GDM1 (cell line): ENCODE data around the gene PPFIBP2.

Source experiments
- DNase-seq: peaks from one replicate; lab custom pipeline; 2025; lab: John Stamatoyannopoulos, UW

Gene PPFIBP2

DNA sequence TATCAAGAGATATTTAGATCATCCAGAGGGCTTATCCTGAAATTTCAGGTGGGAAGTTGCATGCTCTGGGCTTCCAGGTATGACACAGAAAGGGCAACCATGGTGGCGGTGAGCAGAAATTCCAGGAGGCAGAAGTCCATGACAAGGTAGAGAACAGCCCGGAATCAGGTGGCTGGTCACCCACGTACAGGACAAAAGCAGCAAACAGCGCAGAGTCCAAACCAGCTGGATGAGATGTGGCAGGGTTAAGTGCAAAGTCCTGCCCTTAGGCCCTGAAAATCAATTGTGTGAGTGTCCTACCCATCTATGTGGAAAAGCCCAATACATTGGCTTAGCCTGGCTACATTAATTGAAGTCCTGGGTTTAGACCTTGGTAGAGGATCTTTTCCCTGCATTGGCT is 11.6 kb downstream of the PPFIBP2 start:
- no peak for DNase-seq

DNA sequence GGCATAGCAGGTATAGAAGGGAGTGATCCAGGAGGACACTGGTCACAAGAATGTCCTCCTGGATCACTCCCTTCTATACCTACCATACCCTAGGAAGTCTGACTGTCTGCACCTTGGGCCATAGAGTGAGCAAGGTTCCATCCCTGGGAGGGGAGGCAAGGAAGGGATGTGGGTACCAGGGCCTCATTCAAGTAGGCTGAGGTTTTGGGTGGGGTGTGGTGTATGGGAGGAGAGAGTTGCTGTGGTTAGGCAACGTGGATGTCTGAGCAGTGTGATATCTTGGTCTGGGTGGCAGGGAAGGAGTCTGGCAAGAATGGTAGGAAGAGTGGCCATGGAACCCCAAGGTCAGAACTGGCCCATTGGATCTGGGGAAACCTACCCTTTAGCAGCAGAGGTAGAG is 13.2 kb downstream of the PPFIBP2 start:
- DNase-seq: no peak

DNA sequence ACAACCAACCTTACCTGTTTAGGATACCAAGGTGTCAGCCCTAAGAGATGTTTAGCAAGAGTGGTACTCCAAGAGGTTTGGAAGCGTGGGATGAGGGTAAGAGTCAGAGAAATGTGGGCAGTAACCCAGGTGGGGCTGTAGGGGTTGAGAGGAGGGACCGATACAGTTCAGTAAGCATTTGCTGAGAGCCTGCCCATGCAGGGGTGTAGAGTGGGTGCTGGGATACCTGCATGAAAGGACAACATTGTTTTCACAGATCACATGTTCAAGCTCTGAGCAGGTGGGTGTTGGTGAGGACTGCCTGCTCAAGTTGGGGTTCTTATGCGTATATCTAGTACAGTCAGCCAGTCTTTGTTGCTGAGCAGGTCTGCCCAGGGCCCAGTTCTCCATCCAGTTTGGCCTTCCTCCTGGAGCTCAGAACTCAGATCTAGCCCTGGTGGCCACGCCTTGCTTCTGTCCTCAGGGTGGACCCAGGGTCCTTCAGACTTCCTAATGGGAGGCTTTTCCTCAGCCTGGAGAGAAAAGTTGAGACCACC is 14.8 kb downstream of the PPFIBP2 start:
- DNase-seq: no peak

DNA sequence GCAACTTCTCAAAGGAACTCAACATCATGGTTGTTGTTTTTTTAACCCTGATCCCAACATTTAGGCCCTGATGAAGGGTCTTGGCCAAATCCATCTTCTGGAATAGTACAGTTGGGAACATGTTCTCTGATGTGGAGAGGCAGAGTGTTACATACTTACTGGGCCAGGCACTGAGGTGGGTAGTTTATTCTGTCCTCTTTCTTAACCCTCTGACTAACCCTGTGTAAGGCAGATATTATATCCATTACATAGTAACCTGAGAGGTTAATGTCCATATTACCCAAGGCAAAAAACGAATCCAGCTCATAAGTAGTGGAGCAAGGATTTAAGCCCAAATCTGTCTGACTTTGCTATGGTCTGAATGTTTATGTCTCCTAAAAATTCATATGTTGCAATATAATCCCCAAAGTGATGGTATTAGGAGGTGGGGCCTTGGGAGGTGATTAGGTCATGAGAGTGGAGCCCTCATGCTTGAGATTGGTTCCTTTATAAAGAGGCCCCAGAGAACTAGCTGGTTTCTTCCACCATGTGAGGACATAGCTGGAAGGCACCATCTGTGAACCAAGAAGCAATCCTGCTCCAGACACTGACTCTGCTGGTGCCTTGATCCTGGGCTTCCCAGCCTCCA is 16.3 kb downstream of the PPFIBP2 start:
- DNase-seq: no peak

DNA sequence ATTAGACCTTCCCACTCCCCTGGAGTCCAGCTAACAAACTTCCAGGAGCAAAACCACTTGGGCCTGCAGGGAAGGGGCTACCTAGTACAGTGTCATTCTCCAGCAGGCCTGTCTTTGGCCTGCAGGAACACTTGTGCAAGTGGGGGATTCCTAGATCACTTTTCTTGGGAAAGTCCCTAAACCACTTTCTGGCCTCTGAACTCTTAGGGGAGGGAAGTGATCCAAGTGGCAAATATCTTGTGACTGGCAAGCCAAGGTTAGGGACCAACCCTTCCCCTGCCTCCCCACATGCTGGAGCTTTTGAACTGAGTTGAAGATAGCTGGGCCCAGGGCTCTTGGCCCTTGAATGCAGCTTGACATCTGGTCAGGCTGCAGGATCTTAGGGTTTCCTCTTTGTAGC is 17.2 kb downstream of the PPFIBP2 start:
- DNase-seq: no peak

DNA sequence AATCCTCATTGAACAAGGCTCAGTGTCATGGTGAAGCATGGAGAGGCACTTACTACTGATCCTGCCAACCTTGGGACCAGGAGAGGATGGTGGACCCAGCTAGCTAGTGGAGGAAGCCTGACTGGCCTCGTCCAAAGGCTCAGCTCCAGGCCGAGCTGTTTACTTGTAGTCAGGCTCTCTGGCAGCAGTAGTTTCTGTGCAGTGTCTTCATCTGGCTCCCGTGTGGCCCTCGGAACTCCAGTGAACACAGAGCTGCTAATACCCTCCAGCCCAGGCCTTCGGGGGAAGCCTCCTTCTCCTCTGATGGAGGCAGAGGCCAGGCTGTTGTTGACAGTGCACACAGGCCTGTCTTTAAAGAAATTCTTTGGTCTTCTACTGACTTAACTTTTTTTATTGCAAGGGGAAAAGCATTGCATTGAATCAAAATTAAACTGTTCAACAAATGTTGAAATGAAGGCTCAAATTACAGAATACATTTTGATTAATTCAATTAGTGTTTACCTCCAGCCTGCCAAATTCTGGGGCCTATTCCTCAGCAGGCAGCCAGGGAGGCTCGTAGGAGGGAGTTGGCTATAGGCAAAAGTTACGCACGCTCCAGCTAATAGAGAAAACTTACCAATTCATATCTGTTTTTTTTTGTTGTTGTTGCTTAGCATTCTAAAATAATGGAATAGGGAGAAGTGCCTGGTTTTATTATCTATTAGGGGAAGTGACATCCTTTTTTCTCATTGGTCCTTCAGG is 18.8 kb downstream of the PPFIBP2 start:
- DNase-seq: no peak

DNA sequence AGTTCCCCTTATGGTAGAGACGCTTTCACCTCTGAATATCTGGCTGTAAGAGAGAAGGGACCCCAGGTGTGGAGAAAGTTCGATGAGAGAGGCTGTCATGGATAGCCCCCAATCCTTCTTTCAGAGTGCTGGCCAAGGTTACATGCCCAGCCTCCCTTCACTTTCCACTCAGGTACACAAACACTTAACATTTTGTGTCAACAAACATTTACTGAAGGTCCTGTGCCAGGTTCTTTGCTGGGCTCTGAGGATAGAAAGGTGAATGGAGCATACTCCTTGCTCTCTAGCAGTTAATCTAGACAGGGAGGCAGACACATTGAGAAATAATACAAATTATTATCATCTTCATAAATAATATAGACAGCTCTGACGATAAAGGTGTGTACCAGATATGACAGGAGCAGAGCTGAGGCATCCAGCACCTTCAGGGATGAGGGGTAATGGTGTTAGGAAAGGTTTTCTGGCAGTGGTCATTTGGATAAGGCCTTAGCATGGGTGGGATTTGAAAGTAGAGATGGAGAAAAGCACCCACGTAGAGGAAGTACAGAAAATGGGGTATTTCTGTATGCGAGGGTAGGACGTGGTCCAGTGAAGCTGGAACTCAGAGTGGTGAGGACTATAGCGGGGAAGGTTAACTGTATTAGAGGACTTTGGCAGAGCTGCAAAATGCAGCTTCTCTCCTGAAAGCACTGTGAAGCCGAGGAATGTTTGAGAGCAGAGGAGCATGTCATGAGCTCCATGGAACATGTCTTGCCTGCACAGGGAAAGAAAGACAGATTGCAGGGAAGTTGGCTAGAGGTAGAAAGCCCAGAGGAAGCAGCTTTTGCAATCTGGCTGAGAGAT is 19.6 kb downstream of the PPFIBP2 start:
- DNase-seq: no peak

DNA sequence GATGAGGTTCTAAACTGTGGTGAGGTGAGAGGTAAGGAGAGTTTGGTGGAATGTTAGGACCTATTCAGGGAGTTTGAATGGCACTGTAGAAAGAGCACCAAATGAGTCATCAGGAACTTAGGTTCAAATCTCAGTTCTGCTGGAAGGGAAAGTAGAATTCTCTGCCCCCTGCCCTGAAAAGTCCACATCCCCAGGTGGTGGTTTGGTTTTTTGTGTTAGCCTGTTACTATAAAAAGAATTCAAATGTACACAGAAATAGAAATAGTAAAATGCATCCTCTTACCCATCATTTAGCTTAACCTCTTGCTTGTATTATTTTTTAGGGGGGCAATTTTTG is 20.2 kb downstream of the PPFIBP2 start:
- DNase-seq: no peak

DNA sequence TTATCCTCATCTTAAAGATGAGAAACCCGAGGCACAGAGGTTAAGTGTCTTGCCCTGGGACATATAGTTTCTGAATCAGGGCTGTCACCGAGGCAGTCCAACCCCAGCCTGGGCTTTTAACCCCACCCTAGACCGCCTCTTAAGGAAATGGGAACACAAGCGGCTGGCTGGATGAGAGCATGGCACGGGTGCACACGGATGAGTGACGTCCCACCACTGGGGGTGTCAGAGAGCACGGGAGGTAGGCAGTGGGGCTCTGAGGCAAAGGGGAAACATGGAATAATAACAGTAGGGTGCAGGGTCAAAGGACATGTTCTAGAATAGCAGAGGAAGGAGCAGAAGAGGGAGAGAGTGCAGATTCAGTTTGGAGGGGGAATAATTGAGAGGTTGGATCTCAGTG is 22.3 kb downstream of the PPFIBP2 start:
- no peak for DNase-seq

DNA sequence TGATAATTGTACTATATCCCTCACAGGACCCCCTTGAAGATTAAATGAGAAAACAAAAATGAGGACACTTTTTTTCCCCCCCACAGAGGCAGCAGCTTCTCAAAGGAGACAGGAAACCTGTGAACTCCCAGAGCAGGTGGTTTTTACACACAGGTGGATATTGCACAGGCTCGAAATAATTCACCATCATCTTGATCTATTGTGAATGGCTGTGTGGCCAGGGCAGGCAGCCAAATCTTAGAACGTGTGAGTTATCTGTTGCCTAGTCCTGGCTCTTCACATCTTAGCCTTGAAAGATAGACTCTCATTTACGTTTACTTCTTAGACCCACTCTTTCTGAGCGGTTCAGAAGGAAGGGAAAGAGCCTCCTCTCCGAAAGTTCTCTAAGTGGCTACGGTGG is 23.5 kb downstream of the PPFIBP2 start:
- DNase-seq: no peak

DNA sequence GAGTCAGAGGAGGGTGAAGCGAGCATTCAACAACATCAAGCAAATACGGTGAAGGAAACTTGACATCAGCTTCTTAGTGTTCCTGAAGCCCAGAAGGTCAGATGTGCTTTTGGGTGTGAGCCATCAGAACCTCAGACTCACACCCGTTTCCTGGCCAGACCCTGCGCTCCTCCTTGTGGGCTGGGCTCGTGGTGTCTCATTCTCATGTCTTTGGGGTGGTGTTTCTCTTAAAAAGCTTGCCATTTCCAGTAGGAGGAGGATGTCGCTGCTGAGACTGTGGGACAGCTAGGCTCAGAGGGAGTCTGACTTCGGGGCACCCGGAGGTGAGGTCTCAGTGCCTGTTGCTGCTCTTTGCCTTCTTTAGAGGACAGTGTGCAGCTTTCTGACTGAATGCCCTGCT is 24.2 kb downstream of the PPFIBP2 start:
- no peak for DNase-seq

DNA sequence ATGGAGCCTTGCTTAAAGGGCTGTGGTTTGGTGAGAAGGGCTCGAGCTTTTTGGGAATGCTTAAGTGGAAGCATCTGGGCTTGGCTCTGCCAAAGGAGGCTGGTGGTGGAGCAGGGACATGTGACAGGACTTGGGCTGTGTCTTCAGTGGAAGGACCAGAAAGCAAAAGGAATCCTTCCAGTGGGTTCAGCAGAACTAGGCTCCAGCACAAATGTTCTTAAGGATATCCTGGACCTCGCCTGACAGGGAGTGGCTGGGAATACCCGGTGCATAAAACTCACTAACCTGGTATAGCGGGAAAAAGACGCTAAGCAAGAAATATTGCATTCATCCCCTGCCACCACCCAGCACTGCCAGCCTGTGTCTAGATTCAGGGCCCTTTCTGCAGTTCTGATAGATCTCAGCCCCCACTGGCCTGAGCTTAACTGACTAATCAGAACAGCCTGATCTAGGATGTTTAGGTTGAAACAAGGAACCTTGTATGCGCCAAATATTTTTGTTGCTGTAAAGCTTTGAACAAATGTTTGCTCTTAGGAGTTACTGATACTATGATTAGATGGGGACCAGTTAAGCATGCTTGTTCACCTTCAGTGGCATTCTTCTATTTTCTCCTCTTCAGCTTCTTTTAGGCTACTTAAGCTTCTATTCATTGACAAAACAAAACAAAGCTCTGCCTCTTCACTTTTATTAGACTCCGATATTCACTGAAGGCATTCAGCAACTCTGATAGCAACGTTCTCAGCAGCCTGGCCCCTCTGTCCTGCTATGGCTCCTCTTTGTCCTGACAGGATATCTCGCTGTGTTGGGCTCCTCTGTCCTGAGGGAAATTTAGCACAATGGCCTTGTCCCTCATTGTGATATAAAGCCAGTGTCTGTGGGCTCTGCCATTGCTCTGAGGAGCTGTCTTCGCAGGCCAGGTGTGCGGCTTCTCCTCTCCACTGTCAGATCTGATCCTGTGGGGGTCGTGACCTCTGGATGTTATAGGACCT is 25.0 kb downstream of the PPFIBP2 start:
- no peak for DNase-seq

DNA sequence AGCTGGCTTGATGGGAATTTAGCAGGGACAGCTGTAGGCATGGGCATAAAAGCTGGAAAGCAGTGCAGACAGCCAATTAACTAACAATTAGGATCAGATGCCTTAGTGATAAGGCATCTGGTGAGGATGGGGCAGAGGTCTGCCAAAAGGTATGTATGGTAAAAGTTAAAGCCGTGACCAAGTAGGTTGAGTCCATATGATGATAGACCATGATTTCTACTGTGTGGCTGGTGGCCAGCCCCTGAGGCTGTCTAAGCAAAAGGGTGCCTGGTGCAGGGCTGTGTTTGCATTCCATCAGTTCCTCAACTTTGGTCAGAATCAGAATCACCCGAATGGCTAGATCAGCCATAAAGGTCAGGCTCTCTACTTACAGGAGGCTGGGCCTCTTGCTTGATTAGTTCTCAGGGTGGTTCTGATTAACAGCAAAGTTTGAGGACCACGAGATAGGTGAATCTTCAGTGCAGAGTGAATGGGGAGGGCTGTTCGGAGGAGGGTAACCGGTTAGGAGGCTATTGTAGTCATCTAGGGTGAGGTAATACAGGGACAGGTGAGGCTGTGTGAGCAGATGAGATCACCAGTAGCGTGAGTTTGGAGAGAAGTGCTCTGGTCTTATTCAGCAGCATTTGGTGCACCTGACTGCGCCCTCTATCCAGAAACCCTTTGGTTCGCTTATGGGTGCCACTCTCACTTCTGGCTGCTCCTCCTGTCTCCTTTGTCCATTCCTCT is 27.2 kb downstream of the PPFIBP2 start:
- DNase-seq: no peak

DNA sequence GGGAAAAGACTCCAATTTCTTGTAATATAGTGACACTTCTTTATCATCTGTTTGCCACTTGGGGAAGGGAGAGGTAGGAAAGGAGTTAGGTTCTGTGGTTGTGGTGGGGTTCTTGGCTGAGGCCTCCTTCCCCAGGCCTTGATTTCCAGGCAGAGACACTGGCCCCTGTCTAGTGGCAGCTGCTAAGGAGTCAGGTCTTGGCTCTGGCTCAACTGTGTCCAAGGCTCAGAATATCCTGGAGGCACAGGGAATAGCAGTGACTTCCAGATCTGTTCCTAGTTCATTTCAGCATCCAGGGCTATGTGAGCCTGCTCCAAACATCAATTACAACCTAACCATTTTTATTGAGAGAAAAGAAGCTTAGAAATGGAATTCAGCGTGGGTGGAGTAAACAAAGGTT is 29.5 kb downstream of the PPFIBP2 start:
- DNase-seq: no peak

DNA sequence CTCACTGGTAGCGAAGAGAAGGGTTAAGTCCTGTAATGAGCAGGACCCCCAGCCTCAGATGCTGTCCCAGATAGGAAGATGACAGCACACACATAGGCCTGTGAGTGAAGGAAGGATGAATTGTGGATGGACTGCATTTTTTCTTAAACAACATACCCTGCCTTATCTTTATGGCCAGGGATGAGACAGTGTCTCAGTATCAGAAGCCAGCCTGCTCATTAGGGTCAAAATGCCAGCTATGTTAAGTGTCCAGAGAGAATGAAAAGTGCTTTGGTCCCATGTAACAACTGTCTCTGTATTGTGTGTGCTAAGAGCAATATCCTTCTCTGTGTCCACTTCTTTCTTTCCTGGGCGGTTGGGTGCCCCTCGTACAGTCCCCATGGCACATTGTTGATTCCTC is 30.2 kb downstream of the PPFIBP2 start:
- no peak for DNase-seq

DNA sequence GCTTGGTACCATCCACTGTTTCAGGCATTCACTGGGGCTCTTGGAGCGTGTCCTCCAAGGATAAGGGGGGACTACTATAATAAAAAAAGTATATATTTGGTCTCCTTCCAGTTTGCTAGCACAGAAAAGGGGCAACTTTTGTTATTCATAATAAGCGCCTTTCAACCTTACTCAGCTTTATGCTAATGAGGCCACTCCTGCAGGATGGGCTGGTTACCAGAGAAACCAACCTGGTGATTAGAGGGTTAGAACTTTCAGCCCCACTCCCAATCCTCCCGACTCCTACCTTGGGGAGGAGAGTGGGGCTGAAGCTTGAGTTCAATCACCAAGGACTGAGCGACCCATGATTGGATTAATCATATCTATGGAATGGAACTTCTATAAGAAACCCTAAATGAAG is 31.8 kb downstream of the PPFIBP2 start:
- DNase-seq: no peak

DNA sequence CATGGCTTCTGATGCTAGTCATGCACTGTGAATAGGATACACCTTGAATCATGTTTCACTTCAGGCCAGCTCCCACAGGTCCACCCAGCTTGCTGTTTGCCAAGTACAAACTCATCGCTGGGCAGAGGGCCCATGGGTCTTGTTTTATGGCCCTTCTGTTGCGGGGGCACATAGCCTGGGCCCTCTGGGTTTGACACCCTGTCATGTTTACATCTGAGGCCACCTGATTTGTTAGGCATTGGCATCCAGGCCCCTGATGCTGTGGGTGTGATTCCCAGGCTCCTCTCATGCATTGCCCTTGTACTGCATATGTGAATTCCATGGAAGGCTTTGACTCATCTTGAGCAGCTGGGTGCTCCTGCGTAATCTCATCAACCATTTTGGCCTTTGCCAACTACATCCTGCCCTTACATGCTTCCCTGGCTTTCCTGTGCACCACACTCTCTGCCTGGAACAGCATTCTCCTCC is 32.6 kb downstream of the PPFIBP2 start:
- no peak for DNase-seq

DNA sequence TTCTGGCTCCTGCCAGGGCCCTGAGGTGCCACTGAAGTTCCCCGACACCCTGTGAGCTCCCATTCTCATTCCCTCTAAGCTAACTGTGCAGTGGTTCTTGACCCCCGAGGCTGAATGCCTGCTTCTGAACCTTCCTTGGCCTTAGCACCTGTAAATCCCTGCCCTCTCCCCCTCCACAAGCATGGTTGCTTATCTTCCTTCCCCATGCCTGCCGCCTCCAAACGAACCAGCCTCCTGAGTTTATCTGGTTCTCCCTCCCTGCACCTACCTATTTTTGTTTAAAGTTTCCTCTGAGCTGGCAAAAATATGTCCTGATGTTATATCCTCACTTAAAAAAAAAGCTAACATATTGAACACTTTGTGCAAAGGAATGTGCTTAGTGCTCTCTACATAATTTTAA is 33.9 kb downstream of the PPFIBP2 start:
- no peak for DNase-seq

DNA sequence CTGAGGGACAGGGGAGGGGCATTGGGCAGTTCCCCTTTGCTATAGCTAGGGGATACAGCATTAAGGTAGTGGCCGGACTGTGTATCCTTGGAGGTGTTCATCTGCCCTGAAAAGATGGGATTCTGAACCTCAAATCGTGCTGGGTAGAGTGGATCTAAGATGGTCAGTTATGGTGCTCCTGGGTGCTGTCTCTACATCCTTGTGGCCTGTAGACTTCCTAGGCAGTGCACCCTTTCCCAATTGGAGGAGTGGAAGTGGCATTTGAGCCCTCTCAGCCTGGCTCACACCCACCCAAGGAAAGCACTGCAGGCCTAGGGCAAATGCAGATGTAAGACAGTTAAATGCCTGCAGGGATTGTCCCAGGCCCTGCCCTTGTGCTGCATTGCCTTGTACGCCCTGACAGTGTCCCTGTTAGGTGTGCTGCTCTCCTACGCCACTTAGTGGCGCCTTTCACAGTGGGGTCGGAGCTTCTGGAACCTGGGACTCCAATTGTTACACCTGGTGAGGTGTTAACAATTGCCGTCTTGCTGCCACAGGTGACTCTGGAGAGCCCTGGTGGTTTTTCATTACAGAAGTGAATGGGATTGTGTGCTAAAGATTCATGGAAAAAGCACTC is 35.0 kb downstream of the PPFIBP2 start:
- no peak for DNase-seq

DNA sequence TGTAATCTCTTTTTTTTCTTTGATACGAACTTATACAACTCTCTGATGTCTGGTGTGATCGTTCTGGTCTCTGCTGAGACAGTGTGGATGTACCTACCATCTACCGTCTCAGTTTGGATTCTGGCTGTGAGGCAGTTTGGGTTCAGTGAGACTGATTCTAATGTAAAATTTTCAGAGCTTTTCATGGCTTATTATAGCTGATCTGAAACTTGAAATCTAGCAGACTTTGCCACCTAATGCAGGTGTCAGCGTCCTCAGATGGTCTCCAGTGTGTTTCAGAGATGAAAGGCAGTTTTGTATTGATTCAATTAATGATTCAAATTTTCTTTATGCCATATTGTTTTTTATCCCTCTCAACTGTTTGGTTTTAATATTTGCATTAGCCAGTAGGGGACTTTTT is 35.9 kb downstream of the PPFIBP2 start:
- DNase-seq: no peak

DNA sequence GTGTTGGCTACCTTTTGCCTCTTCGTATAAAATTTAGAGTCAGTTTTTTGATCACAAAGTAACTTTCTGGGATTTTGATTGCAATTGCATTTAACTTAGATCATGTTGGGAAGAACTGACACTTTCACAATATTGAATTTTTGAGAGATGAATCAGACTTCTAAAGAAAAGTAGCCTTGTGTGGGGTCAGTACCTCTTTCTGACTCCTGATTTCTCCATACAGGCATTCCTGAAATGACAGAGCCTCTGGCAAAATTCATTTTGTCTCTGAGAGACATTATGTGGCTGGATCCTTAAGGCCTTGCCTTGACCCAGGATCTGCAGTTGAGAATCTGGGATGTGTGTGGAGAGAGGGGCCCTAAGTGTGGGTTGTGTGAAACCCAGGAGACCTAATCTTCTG is 37.8 kb downstream of the PPFIBP2 start:
- DNase-seq: no peak
